ENCODE results near the gene PLA2G2A. TPM values are rescaled to one million over a fixed set of nuclear protein-coding genes. Genes with fewer than 3 reads are reported as not detected.

The PLA2G2A gene
- total RNA-seq, 4 donors from 2014 or later, result 196 to 718 (median 477) TPM

DNA sequence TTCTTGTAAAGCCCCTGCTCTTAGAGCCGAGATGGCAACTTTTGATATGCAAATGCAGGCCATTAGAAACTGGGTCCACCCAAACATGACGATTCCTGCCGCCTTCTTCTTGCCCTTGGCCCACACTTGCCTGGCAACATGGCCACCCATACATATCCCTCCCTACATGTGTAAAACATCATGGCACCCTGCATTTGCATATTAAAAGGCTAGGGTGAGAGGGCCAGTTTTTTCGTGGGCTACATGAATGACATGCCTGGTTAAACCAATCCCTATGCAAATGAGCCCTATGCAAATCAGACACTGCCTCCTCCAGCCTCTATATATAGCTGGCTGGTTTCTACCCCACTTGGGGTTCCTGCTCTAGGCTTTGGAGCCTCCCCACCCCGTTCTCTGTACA, 18.8 kb downstream of the PLA2G2A start:
- ATAC-seq (ENCODE audit: low FRiP score), result no peak
- no peak for DNase-seq (ENCODE audit: low spot score)
- no peak for TF ChIP-seq CTCF (IDR thresholded peaks at IDR 0.05)

GRCh38 chr1:19957779-19958178, 21.6 kb downstream of the PLA2G2A start:
- ATAC-seq (ENCODE audit: low FRiP score) (no peak), DNase-seq (ENCODE audit: low spot score) (no peak)
- TF ChIP-seq CTCF (IDR thresholded peaks at IDR 0.05), result no peak

- no peak for ATAC-seq (ENCODE audit: low FRiP score)
Observed at GRCh38 chr1:19955534-19956170, 23.8 kb downstream of the PLA2G2A start.

DNA sequence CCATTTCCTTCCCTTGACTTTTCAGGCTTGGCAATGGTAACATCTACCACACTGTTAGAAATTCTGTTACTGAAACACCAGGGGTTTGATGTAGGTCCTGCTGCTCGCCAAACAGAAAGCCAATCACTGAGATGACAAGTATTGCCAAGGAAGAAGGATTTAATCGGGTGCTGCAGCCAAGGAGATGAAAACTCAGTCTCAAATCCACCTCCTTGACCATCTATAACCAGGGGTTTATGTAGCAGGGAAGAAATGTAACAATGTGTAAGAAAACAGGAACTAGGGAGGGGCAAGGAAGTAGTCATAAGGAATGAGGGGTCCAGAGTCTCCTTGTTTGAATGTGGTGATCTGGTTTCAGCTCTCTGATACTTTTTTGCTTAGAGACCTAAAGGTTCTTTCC, 25.4 kb downstream of the PLA2G2A start:
- DNase-seq (ENCODE audit: low spot score), result no peak
- TF ChIP-seq CTCF (IDR thresholded peaks at IDR 0.05), result no peak
- ATAC-seq (ENCODE audit: low FRiP score), result no peak

More at GRCh38 chr1:19955534-19956170, 23.8 kb downstream of the PLA2G2A start:
- TF ChIP-seq CTCF (IDR thresholded peaks at IDR 0.05), result no peak
- DNase-seq (ENCODE audit: low spot score), result no peak

- DNase-seq (ENCODE audit: low spot score) (no peak), ATAC-seq (ENCODE audit: low FRiP score) (no peak)
- no peak for TF ChIP-seq CTCF (IDR thresholded peaks at IDR 0.05)
Observed at GRCh38 chr1:19949016-19949415, 30.4 kb downstream of the PLA2G2A start.

DNA sequence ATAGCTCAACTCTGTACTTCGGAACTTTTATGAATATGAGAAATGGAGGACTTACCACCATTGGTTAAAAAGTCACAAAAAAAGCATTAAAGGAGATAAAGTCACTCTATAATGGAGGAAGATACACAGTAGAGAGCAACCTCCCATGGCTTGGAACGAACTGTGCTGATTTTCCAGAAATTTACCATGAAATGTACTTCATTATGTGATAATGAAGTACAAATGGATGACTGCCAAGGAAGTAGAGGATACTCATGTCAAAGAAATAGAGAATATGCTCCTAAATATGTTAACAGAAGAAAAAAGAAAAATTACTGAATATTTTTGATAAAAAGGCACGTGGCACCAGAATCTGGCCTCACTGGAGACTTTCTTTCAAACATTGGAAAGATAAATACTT, 32.4 kb downstream of the PLA2G2A start:
- no peak for TF ChIP-seq CTCF (IDR thresholded peaks at IDR 0.05)
- ATAC-seq (ENCODE audit: low FRiP score) (no peak), DNase-seq (ENCODE audit: low spot score) (no peak)

DNA sequence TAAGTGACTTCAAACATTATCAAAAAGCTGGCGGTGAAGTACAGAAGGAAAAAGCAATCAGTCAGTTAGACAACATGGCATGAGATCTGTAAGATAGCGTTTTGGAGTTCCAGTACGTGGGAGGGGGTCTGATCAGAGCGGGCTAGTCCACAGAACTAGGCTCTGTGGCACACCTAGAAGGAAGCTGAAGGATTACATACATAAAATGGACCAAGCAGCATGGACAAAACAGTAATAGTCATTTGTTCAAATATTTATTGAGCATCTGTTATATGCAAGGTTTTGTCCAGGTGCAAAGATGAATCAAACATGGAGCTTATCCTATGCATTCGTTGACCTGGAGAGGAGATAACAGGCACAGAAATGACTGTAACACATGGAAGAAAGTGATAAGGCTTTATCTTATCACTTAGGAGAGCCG, 33.1 kb downstream of the PLA2G2A start:
- no peak for TF ChIP-seq CTCF (IDR thresholded peaks at IDR 0.05)
- no peak for ATAC-seq (ENCODE audit: low FRiP score)
- DNase-seq (ENCODE audit: low spot score), result no peak
